ENCODE results near the gene ATP6V0A1. TPM values are rescaled to one million over a fixed set of nuclear protein-coding genes. Genes with fewer than 3 reads are reported as not detected.

Gene ATP6V0A1
- total and polyA plus RNA-seq, 8 donors = 22.8 to 55.9 (median 33.2) TPM

DNA sequence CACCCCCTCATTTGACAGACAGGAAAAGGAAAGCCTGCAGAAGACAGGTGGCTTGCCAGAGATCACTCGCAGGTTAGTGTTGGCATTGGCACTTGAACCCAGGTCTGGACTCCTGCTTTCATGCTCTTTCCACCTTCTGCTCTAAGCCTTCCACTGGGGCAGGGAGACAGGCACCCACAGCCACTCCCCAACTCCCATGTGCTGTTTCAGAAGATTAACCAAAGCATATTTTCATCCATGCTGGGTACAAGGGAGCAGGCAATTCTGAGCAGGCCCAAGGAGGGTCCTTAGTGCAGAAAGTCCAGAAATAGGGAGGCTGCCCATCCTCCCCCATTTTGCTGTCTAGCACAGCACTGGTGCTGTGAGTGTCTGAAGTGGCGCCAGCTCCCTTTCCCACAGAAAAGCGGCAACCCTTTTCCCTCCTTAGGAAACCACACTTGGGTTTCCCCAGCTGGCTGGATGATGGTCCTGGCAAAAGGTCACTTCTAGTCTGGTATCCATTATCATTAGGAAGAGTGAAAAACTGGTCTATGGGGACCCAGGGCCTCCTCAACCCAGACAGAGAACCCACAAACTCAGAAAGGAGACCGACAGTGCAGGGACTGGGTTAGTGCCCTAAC, 33.6 kb upstream of the ATP6V0A1 start:
- FAIRE-seq (no peak), DNase-seq (no peak), ATAC-seq (no peak)
- H3K36me3 ChIP-seq = no peaks in the 10 kb centered on the region
- no peak overlapping the region for H3K4me3 ChIP-seq
- intact Hi-C loops (cut with DNase I) = loop anchor here in 2 of 3 donors (5.0 kb wide), 2 partner anchors 92 to 97 kb away; no protein-coding TSS in a partner anchor
- no peak overlapping the region for H3K27ac ChIP-seq
- TF ChIP-seq, protein P1, sequence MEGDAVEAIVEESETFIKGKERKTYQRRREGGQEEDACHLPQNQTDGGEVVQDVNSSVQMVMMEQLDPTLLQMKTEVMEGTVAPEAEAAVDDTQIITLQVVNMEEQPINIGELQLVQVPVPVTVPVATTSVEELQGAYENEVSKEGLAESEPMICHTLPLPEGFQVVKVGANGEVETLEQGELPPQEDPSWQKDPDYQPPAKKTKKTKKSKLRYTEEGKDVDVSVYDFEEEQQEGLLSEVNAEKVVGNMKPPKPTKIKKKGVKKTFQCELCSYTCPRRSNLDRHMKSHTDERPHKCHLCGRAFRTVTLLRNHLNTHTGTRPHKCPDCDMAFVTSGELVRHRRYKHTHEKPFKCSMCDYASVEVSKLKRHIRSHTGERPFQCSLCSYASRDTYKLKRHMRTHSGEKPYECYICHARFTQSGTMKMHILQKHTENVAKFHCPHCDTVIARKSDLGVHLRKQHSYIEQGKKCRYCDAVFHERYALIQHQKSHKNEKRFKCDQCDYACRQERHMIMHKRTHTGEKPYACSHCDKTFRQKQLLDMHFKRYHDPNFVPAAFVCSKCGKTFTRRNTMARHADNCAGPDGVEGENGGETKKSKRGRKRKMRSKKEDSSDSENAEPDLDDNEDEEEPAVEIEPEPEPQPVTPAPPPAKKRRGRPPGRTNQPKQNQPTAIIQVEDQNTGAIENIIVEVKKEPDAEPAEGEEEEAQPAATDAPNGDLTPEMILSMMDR (IDR thresholded peaks at IDR 0.05) = no peak
- no peaks in the 10 kb centered on the region for H3K27me3 ChIP-seq
- peaks cover 0 to 4% (median 3%) of the 10 kb centered on the region in 3 donors for H3K4me1 ChIP-seq
- no peaks in the 10 kb centered on the region for H3K9me3 ChIP-seq
- 86 to 90% methylated on average over 4 of the region's 4 CpGs for WGBS, 2 donors

GRCh38 chr17:42428141-42428944, 30.3 kb upstream of the ATP6V0A1 start:
- Histone ChIP-seq H3K4me3 (no peak overlapping the region), H3K27me3 (no peaks in the 10 kb centered on the region), H3K36me3 (no peaks in the 10 kb centered on the region), H3K27ac (no peak overlapping the region), H3K9me3 (no peaks in the 10 kb centered on the region), H3K4me1 (peaks cover 0 to 6% (median 6%) of the 10 kb centered on the region in 3 donors)
- DNase-seq (peak in 1 of 6 donors; percentile 50), FAIRE-seq (no peak), ATAC-seq (peak; percentile 68 to 85 (median 85))
- intact Hi-C loops (cut with DNase I) = loop anchor here in 1 of 3 donors (5.0 kb wide), 1 partner anchor 94 kb away; no protein-coding TSS in a partner anchor
- TF ChIP-seq, protein P1 (IDR thresholded peaks at IDR 0.05) = peak; percentile 27 to 52 (median 38)
- WGBS, 2 donors = 35 to 39% methylated on average over 4 of the region's 4 CpGs

- Histone ChIP-seq H3K9me3 (no peaks in the 10 kb centered on the region), H3K27ac (no peak overlapping the region), H3K4me3 (no peak overlapping the region), H3K27me3 (no peaks in the 10 kb centered on the region), H3K4me1 (peaks cover 0 to 6% (median 6%) of the 10 kb centered on the region in 3 donors), H3K36me3 (no peaks in the 10 kb centered on the region)
- 24 to 25% methylated on average over 3 of the region's 3 CpGs for WGBS, 2 donors
- TF ChIP-seq, protein P1 (IDR thresholded peaks at IDR 0.05) = no peak
- intact Hi-C loops (cut with DNase I) = loop anchor here in 1 of 3 donors (5.0 kb wide), 1 partner anchor 92 kb away; no protein-coding TSS in a partner anchor
- DNase-seq (peak in 3 of 6 donors; percentile 52 to 60 (median 53)), FAIRE-seq (no peak), ATAC-seq (peak; percentile 58 to 81 (median 75))
These were observed 28.8 kb upstream of the ATP6V0A1 start for GRCh38 chr17:42429726-42430447.

DNA sequence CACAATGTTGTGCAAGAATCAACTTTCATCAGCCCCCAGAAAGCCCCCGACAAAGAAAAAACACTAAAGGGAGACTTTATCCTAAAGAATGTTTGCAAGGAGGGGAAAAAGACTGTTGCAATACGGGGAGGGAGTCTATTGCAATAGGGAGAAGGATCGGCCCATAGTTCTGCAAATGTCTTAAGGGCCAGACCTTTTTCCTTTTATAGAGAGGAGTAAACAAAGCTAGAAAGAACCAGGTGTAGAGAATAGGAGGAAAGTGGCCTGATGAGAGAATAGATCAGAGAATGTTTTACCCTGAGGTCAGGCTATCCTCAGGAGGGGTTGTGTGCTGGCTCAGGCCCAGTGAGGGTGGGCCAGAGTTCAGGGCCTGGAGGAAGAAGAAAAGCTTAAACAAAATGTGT, 26.9 kb upstream of the ATP6V0A1 start:
- no peak overlapping the region for H3K4me3 ChIP-seq
- DNase-seq (no peak), ATAC-seq (no peak), FAIRE-seq (no peak)
- TF ChIP-seq, protein P1 (IDR thresholded peaks at IDR 0.05) = no peak
- WGBS, 2 donors = 66 to 74% methylated on average over 3 of the region's 3 CpGs
- no peaks in the 10 kb centered on the region for H3K36me3 ChIP-seq
- H3K27ac ChIP-seq = no peak overlapping the region
- intact Hi-C loops (cut with DNase I) = no loop called here
- H3K9me3 ChIP-seq = no peaks in the 10 kb centered on the region
- no peaks in the 10 kb centered on the region for H3K27me3 ChIP-seq
- H3K4me1 ChIP-seq = peaks cover 0 to 6% (median 6%) of the 10 kb centered on the region in 3 donors

All from pancreas (tissue), 10 donors.